ENCODE measurements around the gene TMEM170B.

TMEM170B gene

GRCh38 chr6:11621119-11621518 lies 83.6 kb downstream of the TMEM170B start:
- DNase-seq, result no peak

GRCh38 chr6:11622156-11622555 lies 84.6 kb downstream of the TMEM170B start:
- no peak for DNase-seq

- no peak for DNase-seq
Measured at GRCh38 chr6:11623272-11623671, 85.7 kb downstream of the TMEM170B start.

- DNase-seq, result no peak
Measured at GRCh38 chr6:11625302-11625701, 87.8 kb downstream of the TMEM170B start.

- no peak for DNase-seq
Measured at GRCh38 chr6:11626356-11626755, 88.8 kb downstream of the TMEM170B start.

- DNase-seq, result no peak
Measured at GRCh38 chr6:11628562-11628961, 91.0 kb downstream of the TMEM170B start.

- DNase-seq, result no peak
Measured at GRCh38 chr6:11631008-11631407, 93.5 kb downstream of the TMEM170B start.

GRCh38 chr6:11631539-11631938 lies 94.0 kb downstream of the TMEM170B start:
- DNase-seq, result no peak

- DNase-seq, result no peak
Measured at GRCh38 chr6:11632231-11632630, 94.7 kb downstream of the TMEM170B start.

- DNase-seq, result no peak
Measured at GRCh38 chr6:11632795-11633511, 95.4 kb downstream of the TMEM170B start.

All from stimulated activated CD4-positive, alpha-beta T cell treated with anti-CD3 and anti-CD28 coated beads, Interleukin-2, amount 100 ng/mL, for 48 hours (primary cell).